NB4 (cell line): ENCODE measurements around the gene RAP1GAP2.

ENCODE experiments used
- DNase-seq: peaks from one replicate; pipeline ENCODE4 v3.0.0; 2010; ENCODE audit warnings: low read depth
- H3K4me3 ChIP-seq: one replicate; pipeline ENCODE4 v1.5.1; 2011; ENCODE audit warnings: mild to moderate bottlenecking, low read depth, low read length, moderate library complexity
- MAX ChIP-seq: IDR thresholded peaks from 2 replicates; pipeline ENCODE4 v1.6.1; 2011; ENCODE audit warnings: low read depth, low read length
- MYC ChIP-seq: IDR thresholded peaks from 2 replicates; pipeline ENCODE4 v1.6.1; 2011; ENCODE audit warnings: low read depth, low read length
- POLR2A ChIP-seq: IDR thresholded peaks from 2 replicates; pipeline ENCODE4 v1.6.1; 2011; ENCODE audit warnings: mild to moderate bottlenecking; ENCODE audit not compliant: insufficient read length; ENCODE audit errors: extremely low read depth
- TF ChIP-seq, protein P1 (sequence below): IDR thresholded peaks from one replicate; pipeline ENCODE4 v1.5.1; 2012; ENCODE audit warnings: low read depth, low read length

RAP1GAP2 gene

DNA sequence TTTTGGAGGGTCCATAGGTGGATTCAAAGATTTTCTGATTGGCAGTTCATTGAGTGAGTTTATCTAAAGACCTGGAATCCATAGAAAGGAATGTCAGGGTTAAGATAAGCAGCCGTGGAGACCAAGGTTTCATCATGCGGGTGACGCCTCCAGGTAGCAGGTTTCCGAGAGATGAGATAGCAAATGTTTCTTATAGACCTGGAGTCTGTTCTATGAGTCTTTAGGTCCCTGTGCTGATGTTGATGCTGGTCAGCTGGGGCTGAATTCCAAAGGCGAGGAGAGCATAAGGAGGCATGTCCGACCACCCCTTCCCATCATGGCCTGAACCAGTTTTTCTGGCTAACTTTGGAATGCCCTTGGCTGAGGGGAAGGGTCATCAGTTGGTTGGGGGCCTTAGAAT is 80.2 kb downstream of the RAP1GAP2 start:
- TF ChIP-seq MAX (no peak), POLR2A (no peak), MYC (no peak)
- TF ChIP-seq, protein P1, sequence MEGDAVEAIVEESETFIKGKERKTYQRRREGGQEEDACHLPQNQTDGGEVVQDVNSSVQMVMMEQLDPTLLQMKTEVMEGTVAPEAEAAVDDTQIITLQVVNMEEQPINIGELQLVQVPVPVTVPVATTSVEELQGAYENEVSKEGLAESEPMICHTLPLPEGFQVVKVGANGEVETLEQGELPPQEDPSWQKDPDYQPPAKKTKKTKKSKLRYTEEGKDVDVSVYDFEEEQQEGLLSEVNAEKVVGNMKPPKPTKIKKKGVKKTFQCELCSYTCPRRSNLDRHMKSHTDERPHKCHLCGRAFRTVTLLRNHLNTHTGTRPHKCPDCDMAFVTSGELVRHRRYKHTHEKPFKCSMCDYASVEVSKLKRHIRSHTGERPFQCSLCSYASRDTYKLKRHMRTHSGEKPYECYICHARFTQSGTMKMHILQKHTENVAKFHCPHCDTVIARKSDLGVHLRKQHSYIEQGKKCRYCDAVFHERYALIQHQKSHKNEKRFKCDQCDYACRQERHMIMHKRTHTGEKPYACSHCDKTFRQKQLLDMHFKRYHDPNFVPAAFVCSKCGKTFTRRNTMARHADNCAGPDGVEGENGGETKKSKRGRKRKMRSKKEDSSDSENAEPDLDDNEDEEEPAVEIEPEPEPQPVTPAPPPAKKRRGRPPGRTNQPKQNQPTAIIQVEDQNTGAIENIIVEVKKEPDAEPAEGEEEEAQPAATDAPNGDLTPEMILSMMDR = no peak
- DNase-seq = no peak
- no peak overlapping the region for H3K4me3 ChIP-seq

DNA sequence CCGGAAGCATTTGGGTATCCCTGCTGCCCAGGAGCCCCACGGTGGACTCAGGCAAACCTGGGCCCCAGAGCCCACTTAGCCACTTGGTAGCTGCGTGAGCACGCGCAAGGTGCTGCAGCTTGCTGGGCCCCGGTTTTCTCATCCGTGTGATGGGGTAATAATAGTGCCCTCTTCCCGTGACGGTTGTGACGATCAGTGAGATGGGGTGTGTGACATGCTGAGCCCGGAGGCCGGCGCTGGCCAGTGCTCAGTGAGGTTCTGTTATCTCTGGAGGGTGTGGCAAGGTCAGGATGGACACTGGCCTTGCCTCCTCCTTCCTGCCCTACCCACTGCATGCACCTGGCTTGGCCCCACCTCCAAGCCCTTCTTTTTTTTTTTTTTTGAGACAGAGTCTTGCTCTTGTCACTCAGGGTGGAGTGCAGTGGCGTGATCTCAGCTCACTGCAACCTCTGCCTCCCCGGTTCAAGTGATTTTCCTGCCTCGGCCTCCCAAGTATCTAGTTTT is 82.6 kb downstream of the RAP1GAP2 start:
- no peak for DNase-seq
- TF ChIP-seq POLR2A (no peak), MAX (no peak), MYC (no peak)
- TF ChIP-seq, protein P1 = no peak
- H3K4me3 ChIP-seq = no peak overlapping the region

GRCh38 chr17:2880050-2880449 is 83.8 kb downstream of the RAP1GAP2 start:
- DNase-seq = no peak
- no peak overlapping the region for H3K4me3 ChIP-seq
- TF ChIP-seq POLR2A (no peak), MAX (no peak), MYC (no peak)
- TF ChIP-seq, protein P1 = no peak

GRCh38 chr17:2881295-2881694 is 85.1 kb downstream of the RAP1GAP2 start:
- H3K4me3 ChIP-seq = no peak overlapping the region
- TF ChIP-seq MYC (no peak), MAX (no peak), POLR2A (no peak)
- TF ChIP-seq, protein P1 = no peak
- DNase-seq = no peak

GRCh38 chr17:2883544-2884213 is 87.4 kb downstream of the RAP1GAP2 start:
- TF ChIP-seq, protein P1 = no peak
- TF ChIP-seq MAX (no peak), POLR2A (no peak), MYC (no peak)
- no peak overlapping the region for H3K4me3 ChIP-seq
- peak; percentile 87 for DNase-seq
